CD4-positive, alpha-beta T cell treated with Interleukin-17A for 4 hours (primary cell): Measurements from ENCODE around the gene BCCIP.
A peak's percentile ranks its signal among the peaks of the same experiment; 100 is the strongest.

Source experiments
- DNase-seq: peaks from one replicate; pipeline ENCODE4 v3.0.0-alpha.2; 2020; ENCODE audit warnings: mixed read lengths

Gene BCCIP

GRCh38 chr10:125822878-125823662, at the start of gene BCCIP, which contains the start of gene UROS:
Gene BCCIP (plus strand): TSS chr10:125823546. CDS start chr10:125823558, 12 bp downstream.
Gene UROS (minus strand): TSS chr10:125823258. CDS start chr10:125816499, 6,759 bp downstream.
- peak; percentile 94 for DNase-seq

- DNase-seq = no peak
Observed at GRCh38 chr10:125773687-125774543, 49.4 kb upstream of the BCCIP start.

- DNase-seq = no peak
Observed at GRCh38 chr10:125774581-125775191, 48.7 kb upstream of the BCCIP start.

GRCh38 chr10:125775491-125776106, 47.7 kb upstream of the BCCIP start, which contains the start of gene MMP21:
Gene MMP21 (minus strand): TSS chr10:125775821. CDS start chr10:125775821, 0 bp downstream.
- DNase-seq = no peak

- no peak for DNase-seq
Observed at GRCh38 chr10:125777806-125778205, 45.5 kb upstream of the BCCIP start.

- no peak for DNase-seq
Observed at GRCh38 chr10:125778556-125778955, 44.8 kb upstream of the BCCIP start.

GRCh38 chr10:125779403-125780327, 43.7 kb upstream of the BCCIP start:
- no peak for DNase-seq

- no peak for DNase-seq
Observed at GRCh38 chr10:125781374-125781773, 42.0 kb upstream of the BCCIP start.

- no peak for DNase-seq
Observed at GRCh38 chr10:125782054-125782453, 41.3 kb upstream of the BCCIP start.

- no peak for DNase-seq
Observed at GRCh38 chr10:125782616-125783015, 40.7 kb upstream of the BCCIP start.

- DNase-seq = no peak
Observed at GRCh38 chr10:125783408-125783807, 39.9 kb upstream of the BCCIP start.

- no peak for DNase-seq
Observed at GRCh38 chr10:125783957-125784356, 39.4 kb upstream of the BCCIP start.

GRCh38 chr10:125785791-125786190, 37.6 kb upstream of the BCCIP start:
- DNase-seq = no peak

- no peak for DNase-seq
Observed at GRCh38 chr10:125788156-125789034, 35.0 kb upstream of the BCCIP start.

- no peak for DNase-seq
Observed at GRCh38 chr10:125792342-125793300, 30.7 kb upstream of the BCCIP start.

GRCh38 chr10:125795128-125795527, 28.2 kb upstream of the BCCIP start:
- no peak for DNase-seq

GRCh38 chr10:125795637-125796190, 27.6 kb upstream of the BCCIP start:
- DNase-seq = no peak

- DNase-seq = no peak
Observed at GRCh38 chr10:125797424-125797823, 25.9 kb upstream of the BCCIP start.
